Stimulated activated CD4-positive, alpha-beta T cell treated with anti-CD3 and anti-CD28 coated beads, Interleukin-2, amount 100 ng/mL, for 48 hours (primary cell): ENCODE results near the gene SLC2A9.

Experiments used
- DNase-seq, 2 donors: peaks; one replicate each; pipeline ENCODE4 v3.0.0-alpha.2; 2020

The SLC2A9 gene

DNA sequence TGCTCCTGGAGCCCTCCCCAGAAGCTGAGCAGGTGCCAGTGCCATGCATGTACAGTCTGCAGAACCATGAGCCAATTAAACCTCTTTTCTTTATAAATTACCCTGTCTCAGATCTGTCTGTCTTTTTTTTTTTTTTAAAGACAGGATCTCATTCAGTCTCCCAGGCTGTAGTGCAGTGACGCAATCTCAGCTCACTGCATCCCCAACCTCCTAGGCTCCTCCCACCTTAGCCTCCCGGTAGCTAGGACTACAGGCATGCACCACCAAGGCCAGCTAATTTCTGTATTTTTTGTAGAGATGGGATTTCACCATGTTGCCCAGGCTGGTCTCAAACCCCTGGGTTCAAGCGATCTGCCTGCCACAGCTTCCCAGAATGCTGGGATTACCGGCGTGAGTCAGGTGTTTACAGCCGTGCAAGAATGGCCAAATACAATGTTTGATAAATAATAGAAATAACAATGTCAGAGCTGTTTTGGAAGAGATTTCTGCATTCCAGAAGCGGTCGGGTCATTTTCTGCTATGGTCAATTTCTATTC, 68.8 kb downstream of the SLC2A9 start:
- no peak for DNase-seq

DNA sequence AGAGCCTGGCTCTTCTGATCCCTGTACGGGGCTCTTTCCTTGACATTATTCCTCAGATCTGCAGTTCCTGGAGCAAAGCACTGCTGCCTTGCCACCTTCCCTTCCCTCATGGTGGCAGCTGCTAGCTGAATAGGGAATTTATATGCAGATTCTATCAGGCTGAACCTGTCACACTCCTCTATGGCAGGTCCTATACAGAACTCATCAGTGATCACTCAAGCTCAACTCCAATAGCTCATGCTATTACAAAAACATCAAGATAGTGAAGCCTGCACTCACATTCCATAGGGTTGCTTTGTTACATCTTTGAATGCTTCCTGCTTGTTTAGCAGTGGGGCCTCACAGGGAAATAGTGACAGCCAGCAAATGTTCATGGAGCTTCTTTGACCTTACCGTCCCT, 71.7 kb downstream of the SLC2A9 start:
- no peak for DNase-seq

DNA sequence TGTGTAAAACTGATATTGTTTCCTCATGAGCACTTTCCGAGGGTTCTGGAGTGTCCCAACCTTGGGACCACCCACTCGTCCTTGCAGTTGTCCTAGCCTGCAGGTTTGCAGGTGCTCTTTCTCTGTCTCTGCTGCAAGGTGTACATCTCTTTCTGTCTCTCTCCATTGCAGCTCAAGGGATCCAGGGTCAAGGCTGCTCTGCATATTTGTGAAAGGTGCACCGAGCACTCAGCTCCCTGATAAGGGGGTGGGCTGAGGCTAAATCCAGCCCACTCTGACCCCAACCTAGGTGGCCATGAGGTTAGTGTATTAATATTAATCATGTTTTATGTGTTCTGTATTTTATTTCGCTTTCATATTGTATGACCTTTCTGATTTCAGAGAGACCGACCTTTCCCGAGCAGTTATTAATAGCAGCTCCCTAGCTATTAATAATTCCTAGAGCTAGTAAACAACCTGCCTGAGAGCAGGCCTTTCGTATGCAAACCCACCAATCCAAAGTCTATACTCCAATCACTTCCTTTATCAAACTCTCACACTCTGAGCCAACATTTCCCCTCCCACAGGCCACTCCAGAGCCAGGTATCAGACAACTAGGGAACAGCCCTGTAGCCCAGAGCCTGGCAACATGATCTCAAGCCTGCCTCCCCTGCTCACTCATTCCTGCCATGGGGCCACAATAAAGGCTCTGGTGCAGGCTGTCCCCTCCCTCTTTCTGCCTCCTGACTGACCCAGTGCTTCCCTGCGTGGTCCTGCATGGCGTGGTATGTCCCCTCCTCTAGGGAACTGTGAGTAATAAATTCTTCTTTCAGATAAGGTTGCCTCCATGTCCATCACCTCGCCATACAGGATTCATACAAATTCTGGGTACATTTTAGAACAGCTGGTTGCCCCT, 73.9 kb downstream of the SLC2A9 start:
- no peak for DNase-seq

DNA sequence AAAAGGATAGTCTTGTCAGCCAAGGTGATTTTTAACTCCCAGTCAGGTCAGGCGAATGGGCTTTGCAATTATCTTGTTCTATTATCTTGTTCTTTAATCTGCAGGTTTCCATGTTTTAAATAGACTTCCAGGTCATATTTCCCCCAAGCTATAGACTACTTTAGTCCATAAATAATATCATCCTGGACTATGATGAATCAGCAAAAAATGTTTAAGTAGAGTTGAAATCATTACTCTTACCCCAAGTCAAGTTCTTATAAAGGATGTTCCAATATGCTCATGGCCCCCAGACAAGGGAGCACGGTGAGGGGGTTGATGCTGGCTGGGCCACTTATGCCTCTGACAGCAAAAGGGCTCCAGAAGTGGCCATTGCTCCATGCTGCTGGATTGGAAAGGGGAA, 75.1 kb downstream of the SLC2A9 start:
- no peak for DNase-seq

DNA sequence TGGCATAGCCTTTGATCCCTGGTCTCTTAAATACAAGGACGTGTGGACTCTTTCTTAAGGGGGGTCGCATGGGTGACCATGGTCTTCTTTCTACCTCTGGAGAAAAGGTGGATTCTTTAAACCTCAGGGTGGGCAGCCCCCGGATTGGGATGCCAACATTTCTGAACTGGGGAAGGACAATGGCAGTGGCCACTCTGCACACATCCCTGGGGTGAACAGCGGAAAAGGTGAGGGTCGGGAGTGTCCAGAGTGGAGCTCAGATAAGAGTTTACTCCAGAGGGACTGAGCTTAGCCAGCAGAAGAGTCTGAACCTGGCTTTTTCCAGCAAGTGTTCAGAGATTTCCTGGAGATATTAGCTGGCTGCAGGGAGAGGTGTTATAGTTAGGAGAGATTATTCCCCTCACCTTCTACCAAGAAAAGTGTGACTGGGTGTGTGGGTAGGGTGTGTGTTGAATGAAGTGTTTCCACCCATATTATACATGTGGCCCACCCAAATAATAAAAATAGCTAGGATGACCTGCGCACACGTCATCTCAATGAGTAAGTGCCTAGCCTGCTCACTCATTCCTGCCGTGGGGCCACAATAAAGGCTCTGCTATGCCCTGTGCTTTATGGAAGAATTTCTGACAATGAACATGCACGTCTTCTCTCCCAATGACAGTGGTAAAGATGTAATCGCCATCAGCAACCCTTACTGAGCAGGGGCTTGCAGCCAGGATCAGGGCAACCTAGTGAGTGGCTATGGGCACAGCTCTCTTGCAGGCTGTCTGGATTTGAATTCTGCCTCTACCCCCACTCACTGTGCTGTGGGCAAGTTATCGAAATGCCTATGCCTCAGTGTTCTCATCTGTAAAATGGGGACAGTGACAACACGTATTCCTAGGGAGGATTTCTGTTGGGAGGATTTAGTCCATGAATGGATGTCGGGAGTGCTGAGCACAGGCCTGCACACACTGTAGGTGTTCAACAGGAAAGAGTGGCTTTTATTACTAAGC, 76.6 kb downstream of the SLC2A9 start:
- DNase-seq: no peak

DNA sequence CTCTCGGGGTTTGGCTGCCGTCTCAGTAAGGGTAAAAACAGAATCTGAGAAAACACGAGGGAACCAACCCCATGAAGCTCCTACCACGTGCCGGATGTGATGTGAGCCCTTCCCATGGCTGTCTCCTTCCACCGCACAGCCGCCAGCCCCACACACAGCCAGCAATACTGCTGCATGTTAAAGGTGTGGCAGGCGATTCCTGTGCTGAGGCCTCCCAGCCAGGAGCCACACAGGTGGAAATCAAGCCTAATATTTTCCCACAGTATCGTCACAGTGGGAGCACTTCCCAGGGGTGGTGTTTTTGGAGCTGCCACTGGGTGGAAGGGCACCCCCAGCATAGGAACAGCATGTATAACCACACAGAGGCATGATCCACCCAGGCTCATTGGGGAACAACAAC, 77.5 kb downstream of the SLC2A9 start:
- no peak for DNase-seq

DNA sequence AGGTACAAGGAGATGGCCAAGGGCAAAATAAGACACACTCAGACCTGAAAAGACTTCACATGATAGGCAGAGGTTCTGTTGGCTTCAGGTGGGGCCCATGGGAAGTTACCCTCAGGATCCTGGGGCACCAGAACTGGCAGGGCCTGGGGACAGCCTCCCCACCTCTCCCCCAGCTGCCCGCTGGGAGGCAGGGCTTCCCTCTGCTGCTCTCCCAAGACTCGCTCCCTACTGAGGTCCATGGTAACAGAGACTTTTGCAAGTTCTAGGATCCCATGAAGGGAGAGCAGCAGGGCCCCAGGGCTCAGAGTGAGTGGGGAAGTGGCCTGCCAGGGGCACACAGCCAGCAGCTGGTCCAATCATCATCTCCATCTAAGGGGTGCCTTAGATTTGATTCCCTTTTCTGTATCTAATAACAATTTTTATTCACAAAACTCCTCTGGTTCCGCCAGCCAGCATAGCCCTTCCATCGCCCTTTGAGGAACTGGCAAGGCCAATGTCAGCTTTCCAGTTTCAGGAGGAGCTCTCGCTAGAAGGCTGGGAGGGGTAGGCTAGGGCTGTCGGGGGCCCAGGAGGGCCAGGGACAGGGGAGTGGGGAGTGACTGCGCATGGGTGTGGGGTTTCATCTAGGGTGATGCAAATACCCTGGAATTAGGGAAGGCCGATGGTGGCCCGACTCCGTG, 78.2 kb downstream of the SLC2A9 start:
- DNase-seq: no peak

DNA sequence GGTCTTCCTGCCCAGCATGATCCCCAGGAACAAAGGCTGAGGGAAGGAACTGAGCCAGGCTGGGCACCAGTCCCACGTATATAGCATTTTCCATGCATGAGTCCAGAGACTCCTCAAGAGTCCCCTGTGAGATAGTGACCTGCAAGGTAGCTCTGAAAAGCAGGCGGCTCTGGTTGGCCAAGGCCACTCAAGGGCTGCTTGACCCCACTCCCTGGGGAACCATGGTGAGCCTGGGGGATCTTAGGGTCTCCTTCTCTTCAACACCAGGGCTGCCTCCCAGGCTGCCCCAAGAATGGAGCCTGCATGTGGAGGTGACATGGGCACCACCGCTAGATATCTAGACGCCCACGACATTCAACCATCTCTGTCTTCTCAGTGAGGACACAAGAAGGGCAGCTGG, 79.2 kb downstream of the SLC2A9 start:
- no peak for DNase-seq

DNA sequence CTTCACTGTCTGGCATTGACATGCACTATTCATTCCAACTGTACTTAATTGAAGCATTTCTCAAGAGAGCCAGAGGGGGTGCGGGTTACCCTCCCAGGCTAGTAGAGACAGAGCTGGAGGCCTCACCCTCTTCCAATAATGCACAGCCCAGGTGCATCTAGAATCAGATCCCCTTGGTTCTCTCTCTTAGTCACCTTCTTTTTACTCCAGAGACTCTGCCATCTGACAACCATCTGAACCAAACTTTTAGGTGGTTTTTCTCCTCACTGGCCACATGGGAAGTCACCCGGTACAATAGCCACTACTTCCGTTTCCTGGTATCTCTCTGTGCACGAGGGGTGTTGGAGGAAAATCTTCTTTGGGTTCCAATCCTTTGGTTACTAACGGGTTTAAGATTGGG, 81.3 kb downstream of the SLC2A9 start:
- no peak for DNase-seq

DNA sequence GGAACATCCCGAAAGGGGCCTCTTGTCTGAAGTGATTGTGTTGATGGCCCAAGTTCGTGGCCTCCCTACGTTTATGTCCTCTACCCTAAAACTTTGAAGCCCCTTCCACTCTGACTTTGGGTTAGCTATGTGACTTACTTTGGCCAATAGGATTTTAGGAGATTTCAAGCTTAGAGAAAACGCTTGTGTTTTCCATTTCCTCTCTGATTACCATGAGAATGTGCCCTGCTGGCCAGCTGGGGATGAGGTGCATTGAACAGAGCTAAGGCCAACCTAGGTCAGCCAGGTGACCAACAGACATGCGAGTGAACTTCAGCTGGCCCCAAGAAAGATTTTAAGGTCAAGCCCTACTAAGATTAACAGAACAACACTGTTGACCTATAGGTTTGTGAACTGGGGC, 82.4 kb downstream of the SLC2A9 start:
- no peak for DNase-seq

DNA sequence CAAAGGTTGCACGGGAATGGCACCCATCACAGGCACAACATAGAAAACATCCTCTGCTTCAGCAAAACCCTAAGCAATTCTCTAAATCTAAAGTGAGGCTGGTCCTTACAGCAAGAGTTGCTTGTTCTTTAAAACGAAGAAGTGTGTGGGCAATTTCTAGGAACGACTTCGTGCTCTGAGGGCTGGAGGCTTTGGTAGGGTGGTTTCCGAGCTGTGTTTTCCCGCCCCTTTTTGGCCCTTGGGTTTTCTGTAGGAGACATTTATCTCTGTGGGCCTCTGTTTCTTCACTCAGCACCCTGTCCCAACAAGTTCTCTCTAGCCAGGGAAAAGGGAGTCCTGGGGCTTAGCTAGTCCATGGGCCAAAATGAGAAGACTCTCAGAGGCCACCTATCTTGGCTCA, 84.2 kb downstream of the SLC2A9 start:
- DNase-seq: no peak

DNA sequence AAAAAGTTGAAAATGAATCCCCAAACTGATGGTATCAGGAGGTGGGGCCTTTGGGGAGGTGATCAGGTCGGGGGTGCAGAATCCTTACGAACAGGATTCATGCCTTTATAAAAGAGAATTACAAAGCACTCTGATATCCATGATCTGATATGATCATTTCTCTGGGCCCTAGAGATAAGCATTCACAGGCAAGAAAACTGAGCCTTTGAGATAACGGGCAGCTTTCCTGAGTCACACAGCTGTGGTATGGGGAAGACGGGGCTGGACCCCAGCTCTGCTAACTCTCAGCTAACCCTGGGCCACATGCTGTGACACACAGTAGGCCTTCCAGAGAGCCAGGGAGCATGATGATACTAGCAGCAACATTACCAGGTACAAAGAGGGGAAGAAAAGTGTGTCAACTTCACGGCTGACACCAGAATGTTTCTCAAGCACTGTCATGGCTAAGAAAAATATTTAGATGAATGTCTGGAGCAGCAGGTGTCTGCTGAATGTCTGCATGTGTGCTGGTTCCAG, 85.1 kb downstream of the SLC2A9 start:
- no peak for DNase-seq

DNA sequence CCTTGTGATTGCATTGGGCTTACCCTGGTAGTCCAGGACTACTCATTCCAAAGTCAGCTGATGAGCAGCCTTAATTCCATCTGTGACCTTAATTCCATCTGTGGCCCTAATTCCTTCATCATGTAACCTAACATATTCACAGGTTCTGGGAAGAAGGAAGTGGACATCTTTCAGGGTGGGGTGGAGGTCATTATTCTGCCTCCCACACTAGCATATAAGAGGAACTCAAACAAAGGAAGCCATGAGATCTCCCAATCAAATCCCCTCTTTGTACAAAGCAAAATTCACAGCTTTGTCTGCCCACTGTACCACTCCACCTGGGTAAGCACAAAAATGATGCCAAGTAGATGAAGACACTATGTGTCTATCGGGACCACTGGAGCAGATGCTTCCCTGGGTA, 87.3 kb downstream of the SLC2A9 start:
- no peak for DNase-seq

DNA sequence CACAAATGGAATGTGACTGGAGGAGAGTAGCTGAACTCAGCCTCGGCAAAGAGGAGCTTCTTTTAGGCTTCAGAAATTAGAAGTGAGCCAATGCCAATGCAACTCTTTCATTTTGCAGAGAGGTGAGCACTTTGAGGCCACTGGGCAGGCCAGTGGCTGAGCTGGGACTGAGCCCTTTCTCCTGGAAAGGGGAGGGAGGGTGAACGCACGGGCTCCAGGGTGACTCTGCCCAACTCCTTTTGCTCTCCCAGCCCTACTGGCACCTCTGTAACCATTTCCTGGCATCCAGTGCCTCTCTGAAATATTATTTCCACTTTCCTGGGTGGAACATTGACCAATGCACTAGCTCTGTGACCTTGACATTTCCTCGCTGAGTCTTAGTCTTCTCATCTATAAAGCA, 88.1 kb downstream of the SLC2A9 start:
- no peak for DNase-seq

DNA sequence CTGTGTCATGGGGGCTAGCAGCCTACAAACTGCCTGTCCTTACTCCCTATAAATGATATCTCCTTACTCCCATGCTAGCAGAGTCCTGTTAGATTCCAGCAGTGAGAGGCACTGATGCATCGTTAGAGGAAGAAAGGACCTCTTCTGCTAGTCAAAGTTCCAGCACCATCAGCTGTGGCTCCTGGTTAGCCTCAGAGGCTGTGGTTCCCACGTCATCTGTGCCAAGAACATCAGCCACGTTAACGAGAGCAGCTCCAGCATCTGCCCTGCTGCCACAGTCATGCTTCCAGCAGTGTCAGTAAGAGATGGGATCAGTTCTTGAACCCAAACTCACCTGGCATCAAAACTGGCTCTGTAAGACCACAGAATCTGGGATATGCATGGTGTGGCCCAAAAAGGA, 88.5 kb downstream of the SLC2A9 start:
- DNase-seq: no peak

DNA sequence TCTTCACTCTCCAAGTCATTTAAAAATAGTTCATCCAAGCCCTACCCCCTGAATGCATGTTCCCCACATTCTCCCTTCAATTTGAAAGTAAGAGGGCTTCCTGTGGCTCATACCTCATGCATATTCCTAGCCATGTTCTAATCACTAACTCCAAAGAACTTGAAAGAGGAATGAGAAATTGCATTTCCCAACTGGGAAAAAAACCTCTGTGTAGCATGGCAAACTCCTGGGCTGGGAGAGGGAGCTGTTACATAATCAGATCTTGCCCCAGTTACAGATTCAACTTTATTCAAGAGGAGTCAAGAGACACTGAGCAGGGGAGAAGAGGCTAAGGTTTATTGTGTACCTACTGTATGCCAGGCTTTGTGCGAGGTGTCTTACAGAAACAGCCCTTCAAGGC, 90.2 kb downstream of the SLC2A9 start:
- no peak for DNase-seq

DNA sequence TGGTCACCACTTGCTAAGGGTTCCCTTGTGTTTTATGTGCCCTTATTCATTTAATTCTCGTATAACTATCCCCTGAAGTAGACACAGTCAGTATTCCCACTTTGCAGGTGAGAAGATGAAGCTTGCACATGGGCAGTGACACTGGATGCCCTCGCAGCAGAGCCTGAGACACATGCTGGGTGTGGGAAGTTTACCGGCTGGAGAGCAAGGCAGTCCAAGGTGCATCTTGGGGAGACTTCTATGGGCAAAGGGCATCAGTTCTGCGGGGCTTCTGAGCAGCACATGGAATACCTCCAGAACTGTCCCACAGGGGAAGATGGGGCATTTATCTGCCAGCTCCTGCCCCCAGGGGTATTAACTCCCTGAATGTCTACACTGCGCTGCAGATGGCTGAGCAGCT, 92.2 kb downstream of the SLC2A9 start:
- DNase-seq: no peak

DNA sequence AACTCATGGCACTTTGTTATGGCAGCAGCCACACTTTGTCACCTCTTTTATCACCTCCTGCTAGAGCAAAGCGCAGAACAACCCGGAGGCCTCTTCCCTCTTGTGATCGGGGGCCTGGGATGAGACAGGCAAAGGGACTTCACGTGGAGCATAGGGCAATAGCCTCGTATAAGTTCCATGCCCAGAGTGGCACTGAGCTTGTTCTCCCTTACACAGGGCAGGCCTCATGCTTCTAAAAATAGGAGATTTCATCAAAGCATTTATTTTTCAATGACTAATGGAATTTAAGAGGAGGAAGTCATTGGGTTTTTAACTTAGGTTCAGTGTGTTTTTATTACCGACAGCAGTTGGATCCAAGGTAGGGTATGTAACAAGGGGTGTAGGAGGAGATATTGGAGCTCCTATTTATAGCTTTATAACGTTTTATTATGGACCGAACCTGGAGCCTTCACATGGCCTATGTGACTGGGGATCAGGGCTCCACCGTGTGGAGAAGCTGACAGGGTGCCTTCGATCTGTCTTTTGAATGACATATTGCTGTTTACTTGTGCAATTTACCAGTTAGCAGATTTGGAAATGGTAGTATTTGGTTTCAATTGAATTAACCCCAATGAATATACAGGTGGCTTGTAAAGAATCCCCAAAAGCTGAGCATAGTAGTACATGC, 93.8 kb downstream of the SLC2A9 start:
- no peak for DNase-seq

DNA sequence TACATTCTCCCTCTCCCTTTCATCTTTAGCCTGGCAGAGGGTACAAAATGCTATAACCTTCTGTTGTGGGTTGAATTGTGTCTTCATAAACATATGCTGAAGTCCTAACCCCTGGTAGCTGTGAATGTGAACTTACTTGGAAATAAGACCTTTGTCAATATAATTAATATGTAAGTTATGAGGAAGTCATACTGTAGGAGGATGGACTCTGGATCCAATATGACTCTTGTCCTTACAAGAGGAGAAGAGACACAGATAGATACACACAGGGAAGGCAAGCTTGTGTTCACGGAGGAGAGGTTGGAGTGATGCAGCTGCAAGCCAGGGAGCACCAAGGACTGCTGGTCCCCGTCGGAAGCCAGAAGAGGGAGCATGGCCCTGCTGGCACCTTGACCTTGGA, 94.7 kb downstream of the SLC2A9 start:
- no peak for DNase-seq

DNA sequence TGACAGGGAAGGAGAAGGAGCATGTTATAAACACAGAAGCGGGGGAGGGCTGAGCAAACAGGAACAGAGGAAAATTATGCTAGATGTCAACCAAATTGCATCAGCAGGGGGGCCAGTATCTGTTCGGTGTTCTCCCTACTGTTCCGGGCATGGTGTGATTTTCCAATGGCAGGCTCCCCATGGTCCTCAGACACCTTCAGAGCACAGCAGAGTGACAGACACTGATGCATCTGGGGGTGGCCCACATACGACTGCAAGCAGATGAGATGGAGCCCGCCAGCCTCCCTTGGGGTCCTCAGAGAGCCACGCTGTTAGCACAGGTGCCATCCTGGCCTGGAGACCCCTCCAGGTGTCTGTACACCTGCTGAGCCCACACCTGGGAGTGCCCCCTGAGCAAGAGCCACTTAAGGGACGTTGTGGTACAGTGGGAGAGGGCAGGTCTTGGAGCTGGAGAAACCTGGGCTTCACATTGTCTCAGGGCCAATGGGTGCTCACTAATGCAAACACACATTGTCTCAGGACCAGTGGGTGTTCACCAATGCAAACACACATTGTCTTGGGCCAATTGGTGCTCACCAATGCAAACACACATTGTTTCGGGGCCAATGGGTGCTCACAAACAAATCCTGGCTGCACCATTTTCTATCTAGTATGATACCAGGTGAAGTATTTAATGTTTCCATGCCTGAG, 95.4 kb downstream of the SLC2A9 start:
- no peak for DNase-seq

DNA sequence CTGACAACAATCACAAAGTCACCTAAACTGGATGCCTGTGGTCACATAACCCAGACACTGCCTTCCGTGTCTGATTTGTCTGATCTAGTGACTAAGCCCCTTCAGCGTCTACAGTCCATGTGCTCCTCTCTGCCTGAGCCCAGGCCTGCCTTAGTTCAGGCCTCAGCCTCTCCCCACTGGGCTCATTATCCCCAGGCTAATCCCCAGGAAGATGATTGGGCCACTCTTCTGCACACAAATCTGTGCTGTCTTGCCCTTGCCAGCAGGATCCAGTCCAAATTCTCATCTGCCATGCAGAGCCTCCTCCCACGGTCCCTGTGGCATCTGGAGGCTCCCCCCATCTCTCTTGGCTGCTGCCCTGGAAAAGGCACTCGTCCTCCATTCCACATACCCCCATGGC, 96.5 kb downstream of the SLC2A9 start:
- DNase-seq: no peak
